Mesenchymal stem cell (in vitro differentiated cells and primary cell): ENCODE results near the gene TMEM151B.

ENCODE experiments used
- DNase-seq: peaks from one replicate; pipeline ENCODE4 v3.0.0-alpha.2; 2013
- H2AFZ ChIP-seq: one replicate; pipeline ENCODE4 v1.6.1; 2013; ENCODE audit warnings: low read depth, mild to moderate bottlenecking, control low read depth, inconsistent platforms, low read length, moderate library complexity
- H2AK5ac ChIP-seq: 2 replicates; pipeline ENCODE4 v1.6.1; 2013; ENCODE audit warnings: low read length, moderate library complexity, mild to moderate bottlenecking, inconsistent platforms; ENCODE audit not compliant: severe bottlenecking
- H2BK120ac ChIP-seq: one replicate; pipeline ENCODE4 v1.6.1; 2013; ENCODE audit warnings: low read depth, mild to moderate bottlenecking, inconsistent platforms, low read length, moderate library complexity
- H2BK12ac ChIP-seq, 2 experiments: one replicate each; pipeline ENCODE4 v1.6.1; 2013; ENCODE audit warnings: inconsistent platforms in 2 of 2, low read length in 2 of 2, mild to moderate bottlenecking in 2 of 2, moderate library complexity in 2 of 2, control low read depth in 1 of 2
- H2BK15ac ChIP-seq: one replicate; pipeline ENCODE4 v1.6.1; 2013; ENCODE audit warnings: mild to moderate bottlenecking, low read depth, inconsistent platforms; ENCODE audit not compliant: poor library complexity, severe bottlenecking
- H2BK5ac ChIP-seq: 2 replicates; pipeline ENCODE4 v1.6.1; 2013; ENCODE audit warnings: low read depth, mild to moderate bottlenecking, low read length, control low read depth, inconsistent platforms; ENCODE audit not compliant: poor library complexity, severe bottlenecking
- H3K14ac ChIP-seq, 2 experiments: one replicate each; pipeline ENCODE4 v1.6.1; 2013; ENCODE audit warnings: inconsistent platforms in 2 of 2, low read length in 2 of 2, control low read depth in 1 of 2, mild to moderate bottlenecking in 1 of 2, moderate library complexity in 1 of 2
- H3K18ac ChIP-seq, 2 experiments: one replicate each; pipeline ENCODE4 v1.6.1; 2013; ENCODE audit warnings: inconsistent platforms in 2 of 2, low read length in 2 of 2, control low read depth in 1 of 2, low read depth in 1 of 2, mild to moderate bottlenecking in 1 of 2
- H3K23ac ChIP-seq, 2 experiments: one replicate each; pipeline ENCODE4 v1.6.1; 2013; ENCODE audit warnings: inconsistent platforms in 2 of 2, low read length in 2 of 2, mild to moderate bottlenecking in 2 of 2, moderate library complexity in 2 of 2, control low read depth in 1 of 2
- H3K27ac ChIP-seq: 2 replicates; pipeline ENCODE4 v1.5.1; 2013; ENCODE audit warnings: mild to moderate bottlenecking, moderate library complexity, low read length, control low read depth, inconsistent platforms; ENCODE audit not compliant: poor library complexity, severe bottlenecking
- H3K27me3 ChIP-seq, 2 experiments: 2 replicates each; pipeline versions ENCODE4 v1.6.1 to v1.7.0; 2013; ENCODE audit warnings: low read length in 2 of 2, mild to moderate bottlenecking in 2 of 2, moderate library complexity in 2 of 2, control low read depth in 1 of 2, inconsistent platforms in 1 of 2; ENCODE audit not compliant: control insufficient read depth in 1 of 2, insufficient read depth in 1 of 2
- H3K36me3 ChIP-seq, 2 experiments: 2 replicates each; pipeline versions ENCODE4 v1.6.1 to v1.7.0; 2013; ENCODE audit warnings: low read length in 2 of 2, control low read depth in 1 of 2, inconsistent platforms in 1 of 2, low read depth in 1 of 2, mild to moderate bottlenecking in 1 of 2; ENCODE audit not compliant: insufficient read depth in 2 of 2, control insufficient read depth in 1 of 2
- H3K4ac ChIP-seq, 2 experiments: one replicate each; pipeline ENCODE4 v1.6.1; 2013; ENCODE audit warnings: inconsistent platforms in 2 of 2, low read length in 2 of 2, mild to moderate bottlenecking in 2 of 2, moderate library complexity in 2 of 2, control low read depth in 1 of 2, low read depth in 1 of 2
- H3K4me1 ChIP-seq: 2 replicates; pipeline ENCODE4 v1.6.1; 2013; ENCODE audit warnings: low read depth, low read length, control low read depth; ENCODE audit not compliant: control insufficient read depth, insufficient read depth
- H3K4me2 ChIP-seq: 2 replicates; pipeline ENCODE4 v1.6.1; 2013; ENCODE audit warnings: low read length, mild to moderate bottlenecking, inconsistent platforms; ENCODE audit not compliant: poor library complexity, severe bottlenecking
- H3K4me3 ChIP-seq, 2 experiments: 2 replicates each; pipeline versions ENCODE4 v1.5.1 to v1.7.0; 2013; ENCODE audit warnings: low read length in 2 of 2, mild to moderate bottlenecking in 2 of 2, control low read depth in 1 of 2, low read depth in 1 of 2; ENCODE audit not compliant: insufficient read depth in 1 of 2
- H3K79me1 ChIP-seq: replicated peaks from 2 replicates; pipeline ENCODE4 v1.6.1; 2013; ENCODE audit warnings: mild to moderate bottlenecking, control low read depth, low read length, inconsistent platforms; ENCODE audit not compliant: poor library complexity, severe bottlenecking
- H3K9ac ChIP-seq: 2 replicates; pipeline ENCODE4 v1.7.0; 2013; ENCODE audit warnings: mild to moderate bottlenecking, low read length, moderate library complexity
- H3K9me3 ChIP-seq: 2 replicates; pipeline ENCODE4 v1.7.0; 2013; ENCODE audit warnings: mild to moderate bottlenecking, low read length; ENCODE audit not compliant: control insufficient read depth
- H4K8ac ChIP-seq: one replicate; pipeline ENCODE4 v1.6.1; 2013; ENCODE audit warnings: inconsistent platforms, mild to moderate bottlenecking, low read length, moderate library complexity
- H4K91ac ChIP-seq: one replicate; pipeline ENCODE4 v1.6.1; 2013; ENCODE audit warnings: mild to moderate bottlenecking, low read length, inconsistent platforms
- WGBS: methylation state at CpG from one replicate; pipeline ENCODE4 v1.1.7; 2013; ENCODE audit warnings: mixed read lengths; 5-methylcytosine and 5-hydroxymethylcytosine counted together

Gene TMEM151B

DNA sequence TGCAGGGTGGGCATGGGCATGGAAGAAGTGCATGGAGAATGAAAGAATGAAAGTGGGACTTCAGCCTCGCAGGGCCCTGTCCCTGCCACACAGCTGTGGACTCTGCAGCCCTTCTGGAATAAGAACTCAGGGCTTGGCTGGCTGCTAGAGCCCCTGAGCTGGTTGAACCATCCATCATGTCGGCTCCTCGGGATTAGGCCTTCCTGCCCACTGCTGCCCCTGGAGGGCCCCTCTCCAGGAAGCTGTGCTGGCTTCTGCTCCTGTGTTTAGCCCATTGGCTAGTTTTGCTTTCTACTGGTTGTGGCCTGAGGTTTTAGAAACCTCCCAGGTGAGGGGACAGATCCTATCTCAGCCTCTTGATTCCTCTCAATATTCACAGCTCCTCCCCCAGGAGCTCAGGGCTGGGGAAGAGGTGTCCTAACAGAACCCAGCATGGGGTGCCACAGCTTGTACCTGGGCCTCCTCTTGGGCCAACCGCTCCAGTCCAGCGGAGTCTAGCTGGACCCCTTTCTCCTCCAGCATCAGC is 35.0 kb downstream of the TMEM151B start:
- H2AK5ac ChIP-seq = no peak overlapping the region
- no peak overlapping the region for H3K18ac ChIP-seq
- no peak overlapping the region for H3K4ac ChIP-seq
- no peaks in the 10 kb centered on the region for H3K9me3 ChIP-seq
- H3K79me1 ChIP-seq = peaks cover 4% of the 10 kb centered on the region
- no peak overlapping the region for H2BK15ac ChIP-seq
- H3K23ac ChIP-seq = no peak overlapping the region
- no peak overlapping the region for H3K4me2 ChIP-seq
- no peak overlapping the region for H3K9ac ChIP-seq
- WGBS = 74% methylated on average over 3 of the region's 5 CpGs
- no peak overlapping the region for H3K14ac ChIP-seq
- no peak overlapping the region for H2BK12ac ChIP-seq
- H3K4me3 ChIP-seq = no peak overlapping the region
- H4K91ac ChIP-seq = no peak overlapping the region
- H2BK120ac ChIP-seq = no peak overlapping the region
- no peak overlapping the region for H3K27ac ChIP-seq
- peaks cover 3% of the 10 kb centered on the region for H3K4me1 ChIP-seq
- H3K27me3 ChIP-seq = no peaks in the 10 kb centered on the region
- peak overlapping the region; percentile 20 for H4K8ac ChIP-seq
- no peak for DNase-seq
- H2AFZ ChIP-seq = no peak overlapping the region
- no peak overlapping the region for H2BK5ac ChIP-seq
- peaks cover 89 to 90% of the 10 kb centered on the region in 2 experiments for H3K36me3 ChIP-seq

DNA sequence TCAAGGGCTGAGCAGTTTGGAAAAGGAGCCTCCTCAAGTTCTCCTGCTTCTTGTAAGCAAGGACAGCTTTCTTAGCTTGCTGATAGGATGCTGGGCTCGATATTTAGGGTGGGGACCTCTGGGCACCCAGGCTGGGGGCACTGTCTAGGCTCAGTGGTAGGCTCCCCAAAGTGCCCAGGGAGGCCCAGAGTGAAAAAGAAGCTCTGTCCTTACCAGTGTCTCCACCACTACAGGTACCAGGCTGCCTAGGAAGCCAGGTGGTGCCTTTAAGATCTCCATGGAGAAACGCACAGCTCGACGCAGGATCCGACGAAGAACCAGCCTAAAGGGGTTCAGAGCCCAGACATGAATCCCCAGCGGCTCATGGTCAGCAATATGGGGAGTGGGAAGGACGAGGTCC is 36.5 kb downstream of the TMEM151B start:
- Histone ChIP-seq H3K4me3 (no peak overlapping the region), H3K27me3 (no peaks in the 10 kb centered on the region), H3K9me3 (no peaks in the 10 kb centered on the region), H4K8ac (no peak overlapping the region), H3K23ac (no peak overlapping the region), H3K36me3 (peaks cover 85 to 91% of the 10 kb centered on the region in 2 experiments), H2BK5ac (no peak overlapping the region), H3K79me1 (peaks cover 12% of the 10 kb centered on the region), H2BK120ac (no peak overlapping the region), H3K14ac (no peak overlapping the region), H2BK12ac (no peak overlapping the region), H2AK5ac (no peak overlapping the region), H3K4ac (no peak overlapping the region), H3K18ac (no peak overlapping the region), H4K91ac (no peak overlapping the region), H3K27ac (no peak overlapping the region), H3K9ac (no peak overlapping the region), H2BK15ac (no peak overlapping the region), H3K4me2 (no peak overlapping the region), H2AFZ (no peak overlapping the region), H3K4me1 (peaks cover 3% of the 10 kb centered on the region)
- WGBS = 97% methylated on average over 8 of the region's 8 CpGs
- no peak for DNase-seq

DNA sequence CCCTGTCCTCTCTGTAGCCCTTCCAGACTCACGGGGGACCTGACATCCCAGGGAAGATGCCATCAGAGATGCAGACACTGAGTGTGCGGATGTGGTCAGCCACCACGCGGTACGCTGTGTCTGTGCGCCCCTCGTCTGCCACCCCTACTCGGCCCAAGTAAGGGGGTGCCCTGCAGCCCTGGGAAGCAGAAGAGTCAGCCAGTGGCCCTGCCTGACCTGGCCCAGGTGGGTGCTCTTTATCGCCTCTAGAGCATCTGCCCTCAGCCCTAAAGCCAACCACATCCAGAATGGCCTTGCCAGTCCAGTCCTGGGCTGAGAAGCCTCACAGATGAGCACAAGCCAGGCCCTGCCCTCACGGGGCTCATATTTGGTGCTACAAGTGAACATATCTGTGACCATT is 37.0 kb downstream of the TMEM151B start:
- Histone ChIP-seq H3K4ac (no peak overlapping the region), H3K4me1 (peaks cover 6% of the 10 kb centered on the region), H3K4me3 (no peak overlapping the region), H2AK5ac (no peak overlapping the region), H3K27ac (no peak overlapping the region), H3K9ac (no peak overlapping the region), H3K4me2 (no peak overlapping the region), H4K91ac (no peak overlapping the region), H3K23ac (no peak overlapping the region), H3K9me3 (no peaks in the 10 kb centered on the region), H2AFZ (no peak overlapping the region), H2BK12ac (no peak overlapping the region), H2BK5ac (no peak overlapping the region), H3K79me1 (peaks cover 17% of the 10 kb centered on the region), H4K8ac (no peak overlapping the region), H3K27me3 (no peaks in the 10 kb centered on the region), H2BK15ac (no peak overlapping the region), H3K14ac (no peak overlapping the region), H2BK120ac (no peak overlapping the region), H3K36me3 (peaks cover 80 to 90% of the 10 kb centered on the region in 2 experiments), H3K18ac (no peak overlapping the region)
- WGBS = 98% methylated on average over 9 of the region's 10 CpGs
- no peak for DNase-seq

DNA sequence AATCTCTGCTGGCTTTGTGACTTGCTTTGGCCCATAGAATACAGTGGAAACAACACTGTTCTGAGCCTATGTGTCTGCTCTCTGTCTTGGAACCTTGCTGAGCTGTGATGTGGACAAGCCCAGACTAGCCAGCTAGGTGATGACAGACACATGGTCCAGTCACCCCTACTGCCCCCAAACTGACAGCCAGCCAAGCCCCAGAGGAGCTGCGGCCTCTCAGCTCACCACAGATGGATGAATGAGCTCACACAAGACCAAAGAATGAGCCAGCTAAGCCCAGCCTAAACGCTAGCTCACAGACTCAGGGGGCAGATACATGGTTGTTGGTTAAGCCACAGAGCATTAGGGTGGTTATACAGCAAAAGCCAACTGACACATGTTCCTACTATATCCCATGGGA is 38.8 kb downstream of the TMEM151B start:
- Histone ChIP-seq H4K91ac (no peak overlapping the region), H2AFZ (no peak overlapping the region), H3K79me1 (peaks cover 17% of the 10 kb centered on the region), H3K27ac (no peak overlapping the region), H3K23ac (no peak overlapping the region), H2BK120ac (no peak overlapping the region), H2AK5ac (no peak overlapping the region), H2BK15ac (no peak overlapping the region), H3K14ac (no peak overlapping the region), H3K4me3 (no peak overlapping the region), H3K4ac (no peak overlapping the region), H3K9me3 (no peaks in the 10 kb centered on the region), H2BK12ac (no peak overlapping the region), H3K18ac (no peak overlapping the region), H3K9ac (peak overlapping the region; percentile 44), H3K4me2 (no peak overlapping the region), H2BK5ac (no peak overlapping the region), H4K8ac (no peak overlapping the region), H3K4me1 (peaks cover 7% of the 10 kb centered on the region), H3K36me3 (peaks cover 62 to 71% of the 10 kb centered on the region in 2 experiments), H3K27me3 (no peaks in the 10 kb centered on the region)
- 92% methylated on average over 2 of the region's 2 CpGs for WGBS
- no peak for DNase-seq
